HepG2 (cell line): ENCODE results near the gene NT5M. TPM values are rescaled to one million over a fixed set of nuclear protein-coding genes. Genes with fewer than 3 reads are reported as not detected.

ENCODE experiments used
- KDM3A ChIP-seq: IDR thresholded peaks from 2 replicates; pipeline ENCODE4 v1.6.1; 2018; ENCODE audit warnings: low read depth, missing compliant biosample characterization
- MTA3 ChIP-seq: sonication (generic); formaldehyde crosslinking; IDR thresholded peaks from 2 replicates; pipeline ENCODE4 v1.4.0; 2020; ENCODE audit warnings: missing genetic modification reagents
- NKX3-1 ChIP-seq: sonication (generic); formaldehyde crosslinking; IDR thresholded peaks from 2 replicates; pipeline ENCODE4 v1.5.0; 2020; ENCODE audit warnings: missing genetic modification reagents
- NONO ChIP-seq, 2 experiments: fragments of 450-650 bp in 1 of 2; sonication (generic) in 1 of 2; formaldehyde crosslinking in 1 of 2; IDR thresholded peaks in 1 of 2; conservative IDR thresholded peaks in 1 of 2; 2 replicates each; pipeline versions ENCODE4 v1.6.1 to v1.8.0; 2017 to 2022; ENCODE audit warnings: mild to moderate bottlenecking in 1 of 2, missing genetic modification reagents in 1 of 2, moderate library complexity in 1 of 2
- PRPF4 ChIP-seq: fragments of 200-400 bp; formaldehyde crosslinking; IDR thresholded peaks from 2 replicates; pipeline ENCODE4 v1.6.1; 2016; ENCODE audit warnings: low read length, low read depth; ENCODE audit not compliant: poor library complexity, severe bottlenecking
- RFX5 ChIP-seq: IDR thresholded peaks from 2 replicates; pipeline ENCODE4 v1.6.1; 2011; ENCODE audit warnings: low read depth, low read length, improper control_type of control experiment
- SALL1 ChIP-seq: sonication (generic); formaldehyde crosslinking; IDR thresholded peaks from 2 replicates; pipeline ENCODE4 v1.8.0; 2022; ENCODE audit warnings: mild to moderate bottlenecking, missing genetic modification reagents
- SMARCC2 ChIP-seq: fragments of 450-650 bp; IDR thresholded peaks from 2 replicates; pipeline ENCODE4 v1.6.1; 2017; ENCODE audit warnings: antibody characterized with exemption, mild to moderate bottlenecking
- ZFY ChIP-seq: sonication (generic); formaldehyde crosslinking; IDR thresholded peaks from 2 replicates; pipeline ENCODE4 v1.4.0; 2020; ENCODE audit warnings: missing genetic modification reagents
- ZNF20 ChIP-seq: sonication (generic); formaldehyde crosslinking; IDR thresholded peaks from 2 replicates; pipeline ENCODE4 v1.4.0; 2020; ENCODE audit warnings: mild to moderate bottlenecking, moderate library complexity, missing genetic modification reagents
- ZNF430 ChIP-seq: sonication (generic); formaldehyde crosslinking; IDR thresholded peaks from 2 replicates; pipeline ENCODE4 v1.9.0; 2021; ENCODE audit warnings: mild to moderate bottlenecking, missing genetic modification reagents
- ZNF543 ChIP-seq: sonication (generic); formaldehyde crosslinking; IDR thresholded peaks from 2 replicates; pipeline ENCODE4 v1.4.0; 2020; ENCODE audit warnings: mild to moderate bottlenecking, missing genetic modification reagents
- ZNF557 ChIP-seq: sonication (generic); formaldehyde crosslinking; IDR thresholded peaks from 2 replicates; pipeline ENCODE4 v1.4.0; 2020; ENCODE audit warnings: missing genetic modification reagents
- polyA plus RNA-seq, 8 experiments: library from polyadenylated mRNA; depleted of rRNA in 3 of 8; stranded (reverse) in 7 of 8; unstranded in 1 of 8; fragments of >200 nt; fragmentation: Illumina TruSeq in 4 of 8; extraction: Trizol in 4 of 8; gene quantifications; 2 replicates each; pipeline versions ENCODE4 v1.2.1 to v1.2.3, GENCODE V29; 2011 to 2016; ENCODE audit warnings: low read depth in 4 of 8, missing spikeins in 1 of 8, mixed read lengths in 1 of 8; ENCODE audit not compliant: insufficient read depth in 1 of 8
- total RNA-seq, 5 experiments: library from RNA; depleted of rRNA; stranded (reverse); fragments of >200 nt; fragmentation: Illumina TruSeq; extraction: Trizol; gene quantifications; 2 replicates each; pipeline ENCODE4 v1.2.3, GENCODE V29; 2016; ENCODE audit warnings: low read depth in 1 of 5
- TF ChIP-seq, protein P1 (sequence below): sonication (generic); formaldehyde crosslinking; IDR thresholded peaks from 2 replicates; pipeline ENCODE4 v1.5.1; 2020; ENCODE audit warnings: missing genetic modification reagents, mild to moderate bottlenecking, borderline replicate concordance
- TF ChIP-seq, protein P2 (sequence below): sonication (generic); formaldehyde crosslinking; IDR thresholded peaks from 2 replicates; pipeline ENCODE4 v1.8.1; 2022; ENCODE audit warnings: mild to moderate bottlenecking, missing genetic modification reagents
- TF ChIP-seq, protein P3 (sequence below): sonication (generic); formaldehyde crosslinking; IDR thresholded peaks from 2 replicates; pipeline ENCODE4 v1.9.0; 2021; ENCODE audit warnings: missing genetic modification reagents, borderline replicate concordance
- TF ChIP-seq, protein P4 (sequence below): sonication (generic); formaldehyde crosslinking; IDR thresholded peaks from 2 replicates; pipeline ENCODE4 v1.4.0; 2020; ENCODE audit warnings: missing genetic modification reagents, low read depth, mild to moderate bottlenecking, borderline replicate concordance
- TF ChIP-seq, protein P5 (sequence below): sonication (generic); formaldehyde crosslinking; IDR thresholded peaks from 2 replicates; pipeline ENCODE4 v1.8.1; 2023; ENCODE audit warnings: mild to moderate bottlenecking, missing genetic modification reagents, borderline replicate concordance
- TF ChIP-seq, protein P6 (sequence below): sonication (generic); formaldehyde crosslinking; IDR thresholded peaks from 2 replicates; pipeline ENCODE4 v1.8.0; 2022; ENCODE audit warnings: mild to moderate bottlenecking, missing genetic modification reagents; ENCODE audit not compliant: insufficient replicate concordance
- TF ChIP-seq, protein P7 (sequence below): fragments of 450-650 bp; IDR thresholded peaks from 2 replicates; pipeline ENCODE4 v1.6.1; 2017; ENCODE audit warnings: mild to moderate bottlenecking

NT5M gene
- total and polyA plus RNA-seq, 2 of the 13 experiments (the other 11 are each of a cell fraction or from before 2014, with no cell fraction given): 0.55 to 0.78 TPM

DNA sequence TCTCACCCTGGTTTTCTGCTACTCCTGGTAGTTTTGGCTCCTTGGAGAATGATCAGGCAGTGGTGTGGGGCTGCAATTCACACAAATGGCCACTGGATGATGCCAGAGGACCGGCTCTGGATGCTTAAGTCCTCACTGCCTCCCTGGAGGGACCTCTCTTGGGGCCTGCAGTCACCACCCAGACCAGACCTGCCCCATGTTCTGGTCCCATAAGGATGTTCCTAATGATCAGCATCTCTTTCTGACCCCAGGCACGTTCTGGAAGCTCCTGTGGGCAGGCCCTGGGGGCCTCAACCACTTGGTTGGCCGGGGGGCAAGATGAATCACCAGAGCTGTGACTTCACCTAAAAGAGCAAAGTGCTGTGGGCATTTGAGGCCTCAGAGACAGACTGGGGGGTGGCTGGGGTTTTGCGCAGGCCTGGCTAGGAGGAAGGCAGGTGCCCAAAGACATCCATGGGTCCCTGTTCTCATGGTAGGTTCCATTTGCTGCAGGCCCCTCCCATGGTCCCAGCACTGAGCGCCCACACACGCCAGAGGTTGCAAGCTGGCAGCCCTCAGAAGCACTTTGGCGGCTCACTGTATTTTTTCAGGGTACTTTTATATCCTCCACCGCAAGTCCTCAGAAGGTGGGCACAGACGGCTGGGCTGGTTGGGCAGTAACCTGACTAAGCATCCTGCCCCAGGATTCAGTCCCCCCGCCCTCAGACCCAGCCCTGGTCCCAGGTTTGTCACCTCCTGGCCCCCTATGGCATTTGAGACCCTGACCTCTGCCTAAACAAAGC is 53.2 kb downstream of the NT5M start (continued):
- TF ChIP-seq, protein P1, sequence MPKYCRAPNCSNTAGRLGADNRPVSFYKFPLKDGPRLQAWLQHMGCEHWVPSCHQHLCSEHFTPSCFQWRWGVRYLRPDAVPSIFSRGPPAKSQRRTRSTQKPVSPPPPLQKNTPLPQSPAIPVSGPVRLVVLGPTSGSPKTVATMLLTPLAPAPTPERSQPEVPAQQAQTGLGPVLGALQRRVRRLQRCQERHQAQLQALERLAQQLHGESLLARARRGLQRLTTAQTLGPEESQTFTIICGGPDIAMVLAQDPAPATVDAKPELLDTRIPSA (CRISPR knock-in tag): no peak
- TF ChIP-seq, protein P2, sequence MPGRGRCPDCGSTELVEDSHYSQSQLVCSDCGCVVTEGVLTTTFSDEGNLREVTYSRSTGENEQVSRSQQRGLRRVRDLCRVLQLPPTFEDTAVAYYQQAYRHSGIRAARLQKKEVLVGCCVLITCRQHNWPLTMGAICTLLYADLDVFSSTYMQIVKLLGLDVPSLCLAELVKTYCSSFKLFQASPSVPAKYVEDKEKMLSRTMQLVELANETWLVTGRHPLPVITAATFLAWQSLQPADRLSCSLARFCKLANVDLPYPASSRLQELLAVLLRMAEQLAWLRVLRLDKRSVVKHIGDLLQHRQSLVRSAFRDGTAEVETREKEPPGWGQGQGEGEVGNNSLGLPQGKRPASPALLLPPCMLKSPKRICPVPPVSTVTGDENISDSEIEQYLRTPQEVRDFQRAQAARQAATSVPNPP (CRISPR knock-in tag): no peak
- TF ChIP-seq ZNF430 (CRISPR knock-in tag) (no peak), SMARCC2 (no peak), ZFY (CRISPR knock-in tag) (0 out of 2 replicates have a peak, but pooled peaks have one; percentile 25), ZNF543 (no peak), KDM3A (CRISPR knock-in tag) (no peak), RFX5 (no peak), NONO (IDR thresholded peaks at IDR 0.05) (no peak), NONO (CRISPR knock-in tag; conservative IDR thresholded peaks at IDR 0.05) (no peak), SALL1 (CRISPR knock-in tag) (peak; percentile 66), PRPF4 (no peak), ZNF20 (CRISPR knock-in tag) (no peak), ZNF557 (CRISPR knock-in tag) (no peak), NKX3-1 (CRISPR knock-in tag) (no peak), MTA3 (no peak)
- TF ChIP-seq, protein P3, sequence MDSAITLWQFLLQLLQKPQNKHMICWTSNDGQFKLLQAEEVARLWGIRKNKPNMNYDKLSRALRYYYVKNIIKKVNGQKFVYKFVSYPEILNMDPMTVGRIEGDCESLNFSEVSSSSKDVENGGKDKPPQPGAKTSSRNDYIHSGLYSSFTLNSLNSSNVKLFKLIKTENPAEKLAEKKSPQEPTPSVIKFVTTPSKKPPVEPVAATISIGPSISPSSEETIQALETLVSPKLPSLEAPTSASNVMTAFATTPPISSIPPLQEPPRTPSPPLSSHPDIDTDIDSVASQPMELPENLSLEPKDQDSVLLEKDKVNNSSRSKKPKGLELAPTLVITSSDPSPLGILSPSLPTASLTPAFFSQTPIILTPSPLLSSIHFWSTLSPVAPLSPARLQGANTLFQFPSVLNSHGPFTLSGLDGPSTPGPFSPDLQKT (CRISPR knock-in tag): no peak
- TF ChIP-seq, protein P4, sequence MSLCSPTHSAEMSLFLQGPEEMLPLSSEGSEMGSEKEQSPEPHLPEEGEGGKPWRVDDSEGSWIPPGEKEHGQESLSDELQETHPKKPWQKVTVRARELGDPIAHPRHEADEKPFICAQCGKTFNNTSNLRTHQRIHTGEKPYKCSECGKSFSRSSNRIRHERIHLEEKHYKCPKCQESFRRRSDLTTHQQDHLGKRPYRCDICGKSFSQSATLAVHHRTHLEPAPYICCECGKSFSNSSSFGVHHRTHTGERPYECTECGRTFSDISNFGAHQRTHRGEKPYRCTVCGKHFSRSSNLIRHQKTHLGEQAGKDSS (CRISPR knock-in tag): no peak
- TF ChIP-seq, protein P5, sequence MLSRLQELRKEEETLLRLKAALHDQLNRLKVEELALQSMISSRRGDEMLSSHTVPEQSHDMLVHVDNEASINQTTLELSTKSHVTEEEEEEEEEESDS (CRISPR knock-in tag): no peak
- TF ChIP-seq, protein P6, sequence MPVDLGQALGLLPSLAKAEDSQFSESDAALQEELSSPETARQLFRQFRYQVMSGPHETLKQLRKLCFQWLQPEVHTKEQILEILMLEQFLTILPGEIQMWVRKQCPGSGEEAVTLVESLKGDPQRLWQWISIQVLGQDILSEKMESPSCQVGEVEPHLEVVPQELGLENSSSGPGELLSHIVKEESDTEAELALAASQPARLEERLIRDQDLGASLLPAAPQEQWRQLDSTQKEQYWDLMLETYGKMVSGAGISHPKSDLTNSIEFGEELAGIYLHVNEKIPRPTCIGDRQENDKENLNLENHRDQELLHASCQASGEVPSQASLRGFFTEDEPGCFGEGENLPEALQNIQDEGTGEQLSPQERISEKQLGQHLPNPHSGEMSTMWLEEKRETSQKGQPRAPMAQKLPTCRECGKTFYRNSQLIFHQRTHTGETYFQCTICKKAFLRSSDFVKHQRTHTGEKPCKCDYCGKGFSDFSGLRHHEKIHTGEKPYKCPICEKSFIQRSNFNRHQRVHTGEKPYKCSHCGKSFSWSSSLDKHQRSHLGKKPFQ (CRISPR knock-in tag): no peak
- TF ChIP-seq, protein P7, sequence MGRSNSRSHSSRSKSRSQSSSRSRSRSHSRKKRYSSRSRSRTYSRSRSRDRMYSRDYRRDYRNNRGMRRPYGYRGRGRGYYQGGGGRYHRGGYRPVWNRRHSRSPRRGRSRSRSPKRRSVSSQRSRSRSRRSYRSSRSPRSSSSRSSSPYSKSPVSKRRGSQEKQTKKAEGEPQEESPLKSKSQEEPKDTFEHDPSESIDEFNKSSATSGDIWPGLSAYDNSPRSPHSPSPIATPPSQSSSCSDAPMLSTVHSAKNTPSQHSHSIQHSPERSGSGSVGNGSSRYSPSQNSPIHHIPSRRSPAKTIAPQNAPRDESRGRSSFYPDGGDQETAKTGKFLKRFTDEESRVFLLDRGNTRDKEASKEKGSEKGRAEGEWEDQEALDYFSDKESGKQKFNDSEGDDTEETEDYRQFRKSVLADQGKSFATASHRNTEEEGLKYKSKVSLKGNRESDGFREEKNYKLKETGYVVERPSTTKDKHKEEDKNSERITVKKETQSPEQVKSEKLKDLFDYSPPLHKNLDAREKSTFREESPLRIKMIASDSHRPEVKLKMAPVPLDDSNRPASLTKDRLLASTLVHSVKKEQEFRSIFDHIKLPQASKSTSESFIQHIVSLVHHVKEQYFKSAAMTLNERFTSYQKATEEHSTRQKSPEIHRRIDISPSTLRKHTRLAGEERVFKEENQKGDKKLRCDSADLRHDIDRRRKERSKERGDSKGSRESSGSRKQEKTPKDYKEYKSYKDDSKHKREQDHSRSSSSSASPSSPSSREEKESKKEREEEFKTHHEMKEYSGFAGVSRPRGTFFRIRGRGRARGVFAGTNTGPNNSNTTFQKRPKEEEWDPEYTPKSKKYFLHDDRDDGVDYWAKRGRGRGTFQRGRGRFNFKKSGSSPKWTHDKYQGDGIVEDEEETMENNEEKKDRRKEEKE: no peak
